DND-41 (cell line): ENCODE results near the gene NCAPH2.

Experiments used
- ATAC-seq: fragments of 200-7000 bp; cut with Tn5 transposase; 3 replicates; pipeline ENCODE4 v1.9.1; 2021; ENCODE audit warnings: low read depth; ENCODE audit not compliant: insufficient read depth
- DNase-seq: peaks from one replicate; pipeline ENCODE4 v3.0.0-alpha.2; 2020
- H2AFZ ChIP-seq: 2 replicates; pipeline ENCODE4 v1.6.0; 2012; ENCODE audit warnings: low read depth, low read length
- H3K27ac ChIP-seq: 2 replicates; pipeline ENCODE4 v1.5.1; 2012; ENCODE audit warnings: low read length, inconsistent platforms
- H3K27me3 ChIP-seq: fragments of 200-600 bp; sonication (generic); 2 replicates; pipeline ENCODE4 v1.6.0; 2012; ENCODE audit warnings: low read length, mild to moderate bottlenecking, inconsistent platforms; ENCODE audit not compliant: insufficient read depth, poor library complexity
- H3K36me3 ChIP-seq: 2 replicates; pipeline ENCODE4 v1.5.1; 2012; ENCODE audit warnings: low read length, inconsistent platforms; ENCODE audit not compliant: insufficient read depth
- H3K4me1 ChIP-seq: 2 replicates; pipeline ENCODE4 v1.5.1; 2012; ENCODE audit warnings: mild to moderate bottlenecking, low read length; ENCODE audit not compliant: insufficient read depth
- H3K4me2 ChIP-seq: 2 replicates; pipeline ENCODE4 v1.6.0; 2012; ENCODE audit warnings: mild to moderate bottlenecking, moderate library complexity, low read length, inconsistent platforms; ENCODE audit not compliant: insufficient read depth
- H3K4me3 ChIP-seq, 2 experiments: fragments of 200-600 bp in 1 of 2; shearing (Covaris generic) in 1 of 2; 2 replicates each; pipeline ENCODE4 v1.5.1; 2012 to 2016; ENCODE audit warnings: inconsistent platforms in 2 of 2, low read length in 2 of 2, mild to moderate bottlenecking in 2 of 2, low read depth in 1 of 2, moderate library complexity in 1 of 2
- H3K79me2 ChIP-seq: 2 replicates; pipeline ENCODE4 v1.6.0; 2012; ENCODE audit warnings: low read length, inconsistent platforms; ENCODE audit not compliant: insufficient read depth
- H3K9ac ChIP-seq: 2 replicates; pipeline ENCODE4 v1.6.0; 2012; ENCODE audit warnings: low read depth, mild to moderate bottlenecking, inconsistent platforms, low read length, moderate library complexity
- H3K9me3 ChIP-seq: 2 replicates; pipeline ENCODE4 v1.5.1; 2012; ENCODE audit warnings: low read length, moderate library complexity, mild to moderate bottlenecking, inconsistent platforms; ENCODE audit not compliant: insufficient read depth, severe bottlenecking
- H4K20me1 ChIP-seq: 2 replicates; pipeline ENCODE4 v1.6.0; 2012; ENCODE audit warnings: low read length; ENCODE audit not compliant: insufficient read depth
- EZH2 ChIP-seq: IDR thresholded peaks from 3 replicates; pipeline ENCODE4 v1.6.1; 2012; ENCODE audit warnings: borderline replicate concordance, low read depth, mild to moderate bottlenecking, moderate library complexity, low read length, inconsistent platforms; ENCODE audit not compliant: severe bottlenecking
- TF ChIP-seq, protein P1 (sequence below): IDR thresholded peaks from 2 replicates; pipeline ENCODE4 v1.5.1; 2012; ENCODE audit warnings: borderline replicate concordance, low read length, moderate library complexity, mild to moderate bottlenecking; ENCODE audit not compliant: poor library complexity, severe bottlenecking; ENCODE audit errors: extremely low read depth

NCAPH2 gene

DNA sequence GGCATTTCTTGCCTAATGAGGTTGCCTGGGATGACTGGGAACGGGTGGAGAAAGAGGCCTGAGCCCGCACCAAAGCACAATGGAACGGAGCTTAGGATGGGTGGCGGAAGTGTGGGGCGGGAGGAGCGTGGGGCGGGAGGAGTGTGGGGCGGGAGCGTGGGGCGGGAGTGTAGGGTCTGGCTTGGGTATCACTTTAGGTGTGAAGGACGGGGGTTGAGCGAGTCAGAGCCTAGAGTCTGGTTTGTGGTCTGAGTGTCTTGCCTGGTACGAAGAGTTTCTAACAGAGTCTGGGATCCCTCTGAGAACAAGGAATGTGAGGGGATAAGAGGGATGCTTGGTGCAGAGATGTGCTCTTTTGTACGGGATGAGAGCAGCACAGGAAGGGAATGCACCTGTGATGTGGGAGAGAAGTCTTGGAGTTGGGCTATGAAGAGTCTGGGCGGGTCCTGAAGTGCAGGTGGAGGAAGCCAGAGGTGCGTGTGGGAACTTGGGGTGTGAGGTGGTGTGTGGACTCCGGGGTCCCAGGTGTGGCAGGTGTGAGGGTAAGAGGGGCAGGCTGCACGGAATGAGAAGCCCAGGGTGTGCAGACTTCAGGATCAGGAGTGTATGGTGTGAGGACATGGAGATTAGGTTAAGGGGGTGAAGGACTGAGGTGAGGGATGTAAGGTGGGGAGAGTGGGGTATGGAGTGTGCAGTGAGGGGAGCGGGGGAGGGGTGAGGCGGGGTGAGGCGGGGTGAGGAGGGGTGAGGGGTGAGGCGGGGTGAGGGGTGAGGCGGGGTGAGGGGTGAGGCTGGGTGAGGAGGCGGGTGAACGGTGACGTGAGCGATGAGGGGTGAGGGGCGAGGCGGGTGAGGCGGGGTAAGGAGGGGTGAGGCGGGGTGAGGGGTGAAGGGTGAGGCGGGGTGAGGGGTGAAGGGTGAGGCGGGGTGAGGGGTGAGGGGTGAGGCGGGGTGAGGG, 53.7 kb downstream of the NCAPH2 start:
- Histone ChIP-seq H3K36me3 (no peaks in the 10 kb centered on the region), H3K9ac (no peak overlapping the region), H3K4me1 (peaks cover 11% of the 10 kb centered on the region), H3K27ac (no peak overlapping the region), H4K20me1 (no peaks in the 10 kb centered on the region), H3K27me3 (no peaks in the 10 kb centered on the region), H3K9me3 (no peaks in the 10 kb centered on the region), H3K79me2 (no peaks in the 10 kb centered on the region), H2AFZ (no peak overlapping the region), H3K4me3 (no peak overlapping the region), H3K4me2 (no peak overlapping the region)
- TF ChIP-seq EZH2, result no peak
- TF ChIP-seq, protein P1, sequence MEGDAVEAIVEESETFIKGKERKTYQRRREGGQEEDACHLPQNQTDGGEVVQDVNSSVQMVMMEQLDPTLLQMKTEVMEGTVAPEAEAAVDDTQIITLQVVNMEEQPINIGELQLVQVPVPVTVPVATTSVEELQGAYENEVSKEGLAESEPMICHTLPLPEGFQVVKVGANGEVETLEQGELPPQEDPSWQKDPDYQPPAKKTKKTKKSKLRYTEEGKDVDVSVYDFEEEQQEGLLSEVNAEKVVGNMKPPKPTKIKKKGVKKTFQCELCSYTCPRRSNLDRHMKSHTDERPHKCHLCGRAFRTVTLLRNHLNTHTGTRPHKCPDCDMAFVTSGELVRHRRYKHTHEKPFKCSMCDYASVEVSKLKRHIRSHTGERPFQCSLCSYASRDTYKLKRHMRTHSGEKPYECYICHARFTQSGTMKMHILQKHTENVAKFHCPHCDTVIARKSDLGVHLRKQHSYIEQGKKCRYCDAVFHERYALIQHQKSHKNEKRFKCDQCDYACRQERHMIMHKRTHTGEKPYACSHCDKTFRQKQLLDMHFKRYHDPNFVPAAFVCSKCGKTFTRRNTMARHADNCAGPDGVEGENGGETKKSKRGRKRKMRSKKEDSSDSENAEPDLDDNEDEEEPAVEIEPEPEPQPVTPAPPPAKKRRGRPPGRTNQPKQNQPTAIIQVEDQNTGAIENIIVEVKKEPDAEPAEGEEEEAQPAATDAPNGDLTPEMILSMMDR, result no peak
- no peak for ATAC-seq
- DNase-seq, result no peak

DNA sequence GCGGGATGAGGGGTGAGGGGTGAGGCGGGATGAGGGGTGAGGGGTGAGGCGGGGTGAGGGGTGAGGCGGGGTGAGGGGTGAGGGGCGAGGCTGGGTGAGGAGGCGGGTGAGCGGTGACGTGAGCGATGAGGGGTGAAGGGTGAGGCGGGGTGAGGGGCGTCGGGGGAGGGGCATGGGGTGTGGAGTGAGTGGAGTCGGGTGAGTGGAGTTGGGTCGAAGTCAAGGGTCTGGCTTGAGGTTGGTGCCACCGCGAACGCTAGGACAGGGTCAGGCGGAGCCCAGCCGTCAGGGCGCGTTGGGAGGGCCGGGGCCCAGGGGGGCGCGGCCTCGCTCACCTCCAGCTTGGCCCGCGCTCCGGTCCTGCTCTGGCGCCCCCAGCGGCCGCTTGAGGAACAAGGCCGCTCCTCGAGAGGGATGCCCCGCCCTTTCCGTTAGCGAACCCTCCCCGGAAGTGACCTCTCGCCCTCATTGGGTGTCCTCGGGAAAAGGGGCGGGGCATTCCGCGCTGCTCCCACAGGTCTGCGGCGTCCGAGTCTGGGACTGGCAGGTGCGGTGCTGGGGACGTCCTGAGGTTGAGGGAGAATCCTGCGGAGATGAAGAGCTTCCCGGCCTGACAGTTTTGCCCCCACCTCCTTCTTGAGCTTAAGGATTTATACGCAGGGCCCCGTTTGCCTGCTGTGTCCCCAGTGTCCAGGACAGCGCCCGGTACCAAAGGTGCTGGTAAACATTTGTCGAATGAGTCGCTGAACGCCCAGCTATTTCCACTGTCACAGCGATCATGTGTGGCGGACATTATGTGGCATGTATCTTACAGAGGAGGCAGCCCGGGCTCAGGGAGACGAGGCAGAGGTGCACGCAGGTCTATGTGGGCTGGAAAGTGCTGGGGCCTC, 54.7 kb downstream of the NCAPH2 start, which contains the start of gene SYCE3:
Gene SYCE3 (minus strand): TSS at position 397 of the 890 bp plus-strand sequence. CDS start 6,514 bp downstream, outside the sequence.
- ATAC-seq (peak; percentile 97), DNase-seq (peak; percentile 98)
- TF ChIP-seq, protein P1, result peak; percentile 94
- no peak for TF ChIP-seq EZH2
- Histone ChIP-seq H3K9ac (peak within 1 kb of the TSS; percentile 54), H4K20me1 (no peaks in the 10 kb centered on the region), H2AFZ (peak within 1 kb of the TSS; percentile 80), H3K4me3 (peak within 1 kb of the TSS; percentile 19 to 63; a peak in 3 of 4 replicates), H3K4me1 (peaks cover 11% of the 10 kb centered on the region), H3K9me3 (no peaks in the 10 kb centered on the region), H3K27ac (peak within 1 kb of the TSS; percentile 50; the same call in 1 of the 2 replicates), H3K36me3 (peaks cover 3% of the 10 kb centered on the region; the same call in 1 of the 2 replicates), H3K27me3 (no peaks in the 10 kb centered on the region), H3K4me2 (peak within 1 kb of the TSS; percentile 95), H3K79me2 (no peaks in the 10 kb centered on the region)

DNA sequence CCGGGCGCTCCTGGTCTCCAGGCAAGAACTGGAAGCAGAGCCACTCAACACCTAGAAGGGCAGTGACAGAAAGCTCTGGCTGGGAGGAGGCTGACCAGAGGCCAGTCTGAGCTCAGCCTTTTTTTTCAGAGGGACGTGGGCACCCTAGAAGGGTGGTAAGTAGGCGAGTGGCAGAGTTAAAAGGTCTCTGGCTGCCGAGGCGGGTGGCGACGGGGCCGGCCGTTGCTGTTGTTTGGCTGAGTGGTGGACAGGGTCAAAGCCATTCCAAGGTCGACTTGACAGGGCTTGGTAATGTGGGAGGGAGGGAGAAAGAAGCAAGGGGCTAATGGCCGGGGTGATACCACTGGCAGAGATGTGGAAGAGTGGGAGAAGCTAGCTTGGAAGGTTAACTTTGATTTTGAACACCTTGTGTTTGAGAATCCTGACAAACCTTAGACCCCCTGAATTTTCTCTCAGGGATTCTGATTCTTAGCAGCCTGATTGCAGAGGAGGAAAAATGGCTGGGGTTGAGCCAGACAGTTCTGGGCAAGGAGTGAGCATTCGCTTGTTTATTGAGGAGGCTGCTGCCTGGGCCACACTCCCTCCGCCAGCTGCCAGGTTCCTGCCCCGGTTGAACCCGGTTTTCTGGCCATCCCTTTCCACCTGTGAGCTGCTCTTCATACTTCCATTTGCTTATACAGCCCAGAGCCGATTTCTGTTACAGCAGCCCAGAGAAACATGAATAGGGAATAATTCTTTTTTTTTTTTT, 55.6 kb downstream of the NCAPH2 start:
- Histone ChIP-seq H3K4me3 (peak overlapping the region; percentile 19 to 63; a peak in 3 of 4 replicates), H3K36me3 (peaks cover 10% of the 10 kb centered on the region), H3K4me2 (peak overlapping the region; percentile 95), H3K27ac (peak overlapping the region; percentile 50; the same call in 1 of the 2 replicates), H3K9me3 (no peaks in the 10 kb centered on the region), H2AFZ (peak overlapping the region; percentile 80), H3K27me3 (no peaks in the 10 kb centered on the region), H4K20me1 (no peaks in the 10 kb centered on the region), H3K4me1 (peaks cover 11% of the 10 kb centered on the region), H3K79me2 (no peaks in the 10 kb centered on the region), H3K9ac (peak overlapping the region; percentile 54)
- DNase-seq (no peak), ATAC-seq (no peak)
- TF ChIP-seq, protein P1, result no peak
- no peak for TF ChIP-seq EZH2
